ENCODE results near the gene ADAM11. TPM values are rescaled to one million over a fixed set of nuclear protein-coding genes. Genes with fewer than 3 reads are reported as not detected.

The ADAM11 gene
- total RNA-seq, 1 experiment from 2014 or later, result 21.6 TPM

DNA sequence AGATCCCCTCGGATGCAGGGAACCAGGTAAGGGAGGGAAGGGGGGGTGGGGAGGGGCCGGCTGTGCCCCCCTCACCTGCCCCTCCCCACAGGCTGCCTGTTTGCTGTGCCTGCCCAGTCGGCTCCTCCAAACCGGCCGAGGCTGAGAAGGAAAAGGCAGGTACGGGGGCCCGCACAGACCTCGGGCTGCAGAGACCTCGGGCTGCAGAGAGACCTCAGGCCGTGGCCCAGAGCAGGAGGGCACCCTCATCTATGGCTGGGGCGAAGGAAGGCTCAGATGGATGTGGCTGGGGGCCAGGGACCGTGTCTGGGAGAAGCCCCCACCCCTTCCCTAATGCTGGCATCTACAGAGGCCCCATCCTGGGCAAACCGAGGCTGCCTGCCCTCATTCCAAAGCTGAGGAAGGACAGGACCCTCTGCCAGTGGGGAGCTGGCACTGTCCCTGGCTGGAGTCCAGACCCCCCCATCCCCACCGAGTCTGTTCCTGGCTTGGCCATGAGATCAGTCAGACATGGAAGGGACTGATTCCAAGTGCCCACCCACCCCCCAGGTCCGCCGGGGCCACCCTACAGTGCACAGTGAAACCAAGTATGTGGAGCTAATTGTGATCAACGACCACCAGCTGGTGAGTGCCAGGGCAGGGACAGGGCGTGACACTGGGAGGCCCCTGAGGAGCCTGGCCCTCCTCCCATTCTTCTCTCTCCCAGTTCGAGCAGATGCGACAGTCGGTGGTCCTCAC is 13.7 kb downstream of the ADAM11 start:
- in situ Hi-C loops (cut with HindIII; ENCODE audit: low sequenced_read_pairs), result no loop called here
- no peak for DNase-seq (ENCODE audit: low spot score)

DNA sequence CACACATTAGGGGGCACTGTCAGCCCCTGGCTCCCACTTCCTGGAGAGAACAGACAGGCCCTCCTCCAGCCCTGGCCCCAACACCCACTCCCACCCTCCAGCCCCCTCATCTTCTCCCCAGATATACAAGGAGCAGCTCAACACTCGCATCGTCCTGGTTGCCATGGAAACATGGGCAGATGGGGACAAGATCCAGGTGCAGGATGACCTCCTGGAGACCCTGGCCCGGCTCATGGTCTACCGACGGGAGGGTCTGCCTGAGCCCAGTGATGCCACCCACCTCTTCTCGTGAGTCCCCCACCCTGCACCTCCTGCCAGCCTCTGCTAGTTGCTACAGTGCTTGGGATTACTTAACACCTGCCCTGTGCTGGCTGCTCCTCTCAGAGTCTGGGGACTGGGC is 14.4 kb downstream of the ADAM11 start:
- in situ Hi-C loops (cut with HindIII; ENCODE audit: low sequenced_read_pairs), result no loop called here

DNA sequence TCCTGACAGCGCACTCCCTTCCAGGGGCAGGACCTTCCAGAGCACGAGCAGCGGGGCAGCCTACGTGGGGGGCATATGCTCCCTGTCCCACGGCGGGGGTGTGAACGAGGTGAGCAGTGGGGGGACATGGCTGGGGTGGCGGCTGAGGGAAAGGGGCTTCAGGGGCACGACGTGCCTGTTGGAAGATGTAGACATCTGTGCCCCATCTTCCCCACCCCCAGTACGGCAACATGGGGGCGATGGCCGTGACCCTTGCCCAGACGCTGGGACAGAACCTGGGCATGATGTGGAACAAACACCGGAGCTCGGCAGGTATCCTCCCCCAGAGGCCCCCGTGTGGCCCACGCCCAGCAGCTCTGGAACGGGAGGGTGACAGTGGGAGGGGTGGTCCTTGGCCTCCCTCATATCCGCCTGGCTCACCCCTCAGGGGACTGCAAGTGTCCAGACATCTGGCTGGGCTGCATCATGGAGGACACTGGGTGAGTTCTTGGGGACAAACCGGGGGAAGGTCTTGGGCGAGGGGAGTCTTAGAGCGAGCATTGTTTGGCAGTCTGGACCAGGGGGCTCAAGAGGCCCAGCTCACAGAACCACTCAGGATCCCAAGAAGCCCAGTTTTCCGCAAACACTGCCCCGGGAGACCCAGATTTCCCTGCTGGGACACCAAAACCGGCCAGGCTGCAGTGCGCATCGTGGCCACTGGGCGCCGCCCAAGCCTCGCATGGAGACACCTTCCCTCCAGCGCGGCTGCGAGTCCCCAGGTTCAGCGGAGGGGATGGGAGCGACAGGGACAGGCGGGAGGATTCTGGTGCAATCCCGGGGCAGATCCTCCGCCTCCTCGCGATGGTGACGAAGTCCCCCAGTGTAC is 15.7 kb downstream of the ADAM11 start:
- DNase-seq (ENCODE audit: low spot score), result peak; percentile 88
- in situ Hi-C loops (cut with HindIII; ENCODE audit: low sequenced_read_pairs), result no loop called here

More for the DNA sequence above, 14.4 kb downstream of the ADAM11 start:
- no peak for DNase-seq (ENCODE audit: low spot score)

- in situ Hi-C loops (cut with HindIII; ENCODE audit: low sequenced_read_pairs), result no loop called here
- peak; percentile 100 for DNase-seq (ENCODE audit: low spot score)
Measured at GRCh38 chr17:44775136-44775837, 16.5 kb downstream of the ADAM11 start.

- peak; percentile 43 for DNase-seq (ENCODE audit: low spot score)
- in situ Hi-C loops (cut with HindIII; ENCODE audit: low sequenced_read_pairs), result no loop called here
Measured at GRCh38 chr17:44775838-44776621, 17.2 kb downstream of the ADAM11 start.

- DNase-seq (ENCODE audit: low spot score), result no peak
- in situ Hi-C loops (cut with HindIII; ENCODE audit: low sequenced_read_pairs), result no loop called here
Measured at GRCh38 chr17:44776628-44777393, 18.0 kb downstream of the ADAM11 start.

DNA sequence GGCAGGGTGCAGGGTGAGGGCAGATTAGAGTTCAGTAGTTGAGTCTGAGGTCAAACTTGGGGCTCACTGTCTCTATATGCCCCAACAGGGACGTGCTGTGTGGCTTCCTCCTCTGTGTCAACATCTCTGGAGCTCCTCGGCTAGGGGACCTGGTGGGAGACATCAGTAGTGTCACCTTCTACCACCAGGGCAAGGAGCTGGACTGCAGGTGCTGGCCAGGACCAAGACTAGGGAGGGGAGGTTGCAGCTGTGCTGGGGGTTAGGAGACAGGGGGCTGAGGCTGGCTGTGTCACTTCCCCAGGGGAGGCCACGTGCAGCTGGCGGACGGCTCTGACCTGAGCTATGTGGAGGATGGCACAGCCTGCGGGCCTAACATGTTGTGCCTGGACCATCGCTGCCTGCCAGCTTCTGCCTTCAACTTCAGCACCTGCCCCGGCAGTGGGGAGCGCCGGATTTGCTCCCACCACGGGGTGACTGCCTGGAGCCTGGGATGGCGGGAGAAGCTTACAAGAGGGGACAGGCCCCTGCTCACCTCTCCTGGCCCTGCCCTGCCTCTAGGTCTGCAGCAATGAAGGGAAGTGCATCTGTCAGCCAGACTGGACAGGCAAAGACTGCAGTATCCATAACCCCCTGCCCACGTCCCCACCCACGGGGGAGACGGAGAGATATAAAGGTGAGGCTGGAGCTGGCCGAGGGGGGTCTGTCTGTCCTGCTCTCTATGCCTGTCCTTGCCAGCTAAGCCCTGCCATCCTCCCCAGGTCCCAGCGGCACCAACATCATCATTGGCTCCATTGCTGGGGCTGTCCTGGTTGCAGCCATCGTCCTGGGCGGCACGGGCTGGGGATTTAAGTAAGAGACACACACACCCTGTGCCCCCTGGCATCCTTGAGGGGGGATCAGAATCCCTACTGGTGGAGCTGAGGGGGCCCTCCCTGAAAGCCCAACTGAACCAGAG is 18.9 kb downstream of the ADAM11 start:
- in situ Hi-C loops (cut with HindIII; ENCODE audit: low sequenced_read_pairs), result no loop called here
- DNase-seq (ENCODE audit: low spot score), result no peak

- in situ Hi-C loops (cut with HindIII; ENCODE audit: low sequenced_read_pairs), result no loop called here
- DNase-seq (ENCODE audit: low spot score), result no peak
Measured at GRCh38 chr17:44778656-44779210, 19.9 kb downstream of the ADAM11 start.

GRCh38 chr17:44779211-44780025 is 20.6 kb downstream of the ADAM11 start:
- in situ Hi-C loops (cut with HindIII; ENCODE audit: low sequenced_read_pairs), result no loop called here
- peak; percentile 79 for DNase-seq (ENCODE audit: low spot score)

DNA sequence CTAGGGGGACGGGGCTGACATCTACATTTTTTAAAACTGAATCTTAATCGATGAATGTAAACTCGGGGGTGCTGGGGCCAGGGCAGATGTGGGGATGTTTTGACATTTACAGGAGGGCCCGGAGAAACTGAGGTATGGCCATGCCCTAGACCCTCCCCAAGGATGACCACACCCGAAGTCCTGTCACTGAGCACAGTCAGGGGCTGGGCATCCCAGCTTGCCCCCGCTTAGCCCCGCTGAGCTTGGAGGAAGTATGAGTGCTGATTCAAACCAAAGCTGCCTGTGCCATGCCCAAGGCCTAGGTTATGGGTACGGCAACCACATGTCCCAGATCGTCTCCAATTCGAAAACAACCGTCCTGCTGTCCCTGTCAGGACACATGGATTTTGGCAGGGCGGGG is 21.4 kb downstream of the ADAM11 start:
- DNase-seq (ENCODE audit: low spot score), result no peak
- in situ Hi-C loops (cut with HindIII; ENCODE audit: low sequenced_read_pairs), result no loop called here

DNA sequence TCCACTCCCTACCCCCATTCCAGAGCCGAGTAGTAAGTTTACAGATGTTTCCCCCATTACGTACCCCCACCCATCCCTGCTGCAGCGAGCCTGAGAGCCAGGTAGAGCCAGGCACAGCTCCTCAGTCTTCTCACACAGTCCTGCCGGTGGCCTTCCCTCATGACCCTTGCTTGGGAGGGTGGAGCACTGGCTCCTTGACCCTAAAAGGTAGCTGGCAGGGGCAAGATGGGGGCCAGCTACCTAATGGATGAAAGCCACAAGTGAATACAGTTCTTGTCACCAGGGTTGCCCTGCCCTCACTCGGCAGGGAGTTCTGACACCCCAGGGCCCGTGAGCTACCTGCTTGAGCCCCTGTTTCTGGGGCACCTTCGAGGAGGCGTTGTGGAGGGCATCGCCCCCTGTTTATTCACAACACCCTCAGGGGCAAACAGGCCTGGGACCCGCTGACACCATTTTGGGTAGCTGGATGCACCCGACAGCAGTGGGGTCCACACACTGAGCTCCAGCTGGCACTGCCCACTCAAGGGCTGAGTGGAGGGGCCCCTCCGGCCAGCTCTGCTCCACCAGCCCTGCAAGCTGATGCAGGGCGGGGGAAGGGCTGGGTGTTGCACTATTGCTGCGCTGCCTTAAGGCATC is 22.2 kb downstream of the ADAM11 start:
- DNase-seq (ENCODE audit: low spot score), result no peak
- in situ Hi-C loops (cut with HindIII; ENCODE audit: low sequenced_read_pairs), result no loop called here

- DNase-seq (ENCODE audit: low spot score), result no peak
Measured at GRCh38 chr17:44781551-44782325, 22.9 kb downstream of the ADAM11 start.

DNA sequence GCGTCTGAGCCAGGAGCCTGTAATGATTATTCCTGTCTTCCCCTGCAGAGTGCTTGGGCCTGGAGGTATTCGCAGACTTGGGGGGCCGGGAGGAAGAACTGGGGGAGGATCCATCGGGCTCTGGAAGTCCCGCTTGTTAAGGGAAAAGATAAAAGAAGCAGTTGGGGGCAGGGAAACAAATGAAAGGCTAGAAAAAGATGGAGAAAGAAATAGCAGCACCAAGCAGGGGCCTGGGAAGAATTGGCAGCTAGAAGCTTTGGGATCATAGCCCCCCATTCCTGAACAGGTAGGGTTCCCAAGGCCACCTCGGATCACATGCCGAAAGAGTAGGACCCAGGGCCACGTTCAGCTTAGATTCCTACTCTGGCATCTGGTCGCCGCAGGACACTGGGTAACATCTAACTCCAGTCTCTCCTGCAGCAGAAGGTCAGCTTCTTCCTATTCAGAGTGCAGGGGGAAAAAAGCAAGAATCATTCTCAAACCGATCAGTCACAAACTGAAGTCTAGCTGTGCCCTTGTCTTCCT is 23.6 kb downstream of the ADAM11 start:
- no peak for DNase-seq (ENCODE audit: low spot score)
- in situ Hi-C loops (cut with HindIII; ENCODE audit: low sequenced_read_pairs), result no loop called here

More at GRCh38 chr17:44781551-44782325, 22.9 kb downstream of the ADAM11 start:
- in situ Hi-C loops (cut with HindIII; ENCODE audit: low sequenced_read_pairs), result no loop called here

- in situ Hi-C loops (cut with HindIII; ENCODE audit: low sequenced_read_pairs), result no loop called here
- peak; percentile 80 for DNase-seq (ENCODE audit: low spot score)
Measured at GRCh38 chr17:44785921-44786320, 27.1 kb downstream of the ADAM11 start.

DNA sequence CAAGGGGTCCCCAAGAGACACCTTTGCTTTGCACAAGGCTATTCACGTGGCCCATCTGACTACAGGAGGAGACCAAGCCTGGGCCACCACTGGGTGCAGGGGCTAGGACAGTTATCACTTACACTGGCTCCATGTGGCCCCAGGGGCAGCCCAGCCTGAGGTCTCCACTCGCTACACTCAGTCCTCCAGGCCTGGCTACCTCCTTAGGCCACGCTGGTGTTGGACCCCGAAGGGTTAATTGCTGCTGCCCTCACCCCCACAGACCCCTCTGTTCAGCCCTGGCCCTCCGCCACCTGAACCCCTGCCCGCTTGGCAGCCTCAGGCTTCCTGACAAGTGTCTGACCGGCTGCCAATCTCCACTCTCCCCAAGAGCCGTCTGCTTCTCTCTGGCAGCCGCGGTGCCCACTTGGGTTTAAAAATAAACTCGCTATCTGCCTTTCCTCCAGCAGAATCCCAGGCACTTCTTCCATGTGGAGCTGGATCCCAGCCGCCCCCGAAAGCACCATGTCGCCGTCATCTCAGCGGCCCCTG is 27.8 kb downstream of the ADAM11 start:
- DNase-seq (ENCODE audit: low spot score), result peak; percentile 94
- in situ Hi-C loops (cut with HindIII; ENCODE audit: low sequenced_read_pairs), result no loop called here
